OCI-LY7 (cell line): ENCODE data around the gene SH3RF3. TPM values are rescaled to one million over a fixed set of nuclear protein-coding genes. Genes with fewer than 3 reads are reported as not detected.

Experiments
- BruUV-seq: library from RNA; stranded (reverse); fragments of 400-500 nt; replicated peaks from 2 replicates; lab custom pipeline; 2021; lab: Mats Ljungman, UMichigan
- CTCF ChIA-PET: fragments of 300-600 bp; sonication (Branson Sonifier 250); formaldehyde crosslinking; loops from one replicate; lab custom pipeline; 2022; ENCODE audit warnings: antibody characterized with exemption; ENCODE audit not compliant: unreplicated experiment; lab: Charles Lee
- POLR2A ChIA-PET: fragments of 300-600 bp; sonication (Branson Sonifier 250); formaldehyde crosslinking; loops from one replicate; lab custom pipeline; 2022; ENCODE audit warnings: antibody characterized with exemption; lab: Charles Lee
- DNase-seq: peaks from one replicate; pipeline ENCODE4 v3.0.0-alpha.2; 2015; ENCODE audit warnings: low spot score
- H2AFZ ChIP-seq: fragments of 200-600 bp; sonication (generic), shearing (Covaris generic); 2 replicates; pipeline ENCODE4 v1.6.1; 2014; ENCODE audit warnings: mild to moderate bottlenecking, antibody characterized with exemption, low read length, moderate library complexity
- H3K27ac ChIP-seq: fragments of 200-600 bp; sonication (generic); 2 replicates; pipeline ENCODE4 v1.5.1; 2014; ENCODE audit warnings: mixed run types, low read depth, mild to moderate bottlenecking, moderate library complexity, low read length, inconsistent platforms; ENCODE audit not compliant: poor library complexity, severe bottlenecking
- H3K36me3 ChIP-seq: fragments of 200-600 bp; sonication (generic); 2 replicates; pipeline ENCODE4 v1.6.1; 2014; ENCODE audit warnings: mild to moderate bottlenecking, antibody characterized with exemption, low read length, moderate library complexity, mixed read lengths; ENCODE audit not compliant: insufficient read depth
- H3K4me1 ChIP-seq: fragments of 200-600 bp; sonication (generic); 2 replicates; pipeline ENCODE4 v1.5.1; 2014; ENCODE audit warnings: mild to moderate bottlenecking, low read length; ENCODE audit not compliant: insufficient read depth, poor library complexity, severe bottlenecking
- H3K4me2 ChIP-seq: fragments of 200-600 bp; sonication (generic); 2 replicates; pipeline ENCODE4 v1.6.1; 2014; ENCODE audit warnings: mild to moderate bottlenecking, low read length
- H3K4me3 ChIP-seq: fragments of 200-600 bp; sonication (generic); 2 replicates; pipeline ENCODE4 v1.5.1; 2014; ENCODE audit warnings: mild to moderate bottlenecking, low read depth, low read length; ENCODE audit not compliant: poor library complexity, severe bottlenecking
- H3K79me2 ChIP-seq: fragments of 200-600 bp; sonication (generic); 2 replicates; pipeline ENCODE4 v1.6.1; 2016; ENCODE audit warnings: low read depth, mild to moderate bottlenecking, low read length, moderate library complexity, mixed read lengths; ENCODE audit not compliant: insufficient read depth
- H3K9me2 ChIP-seq: fragments of 200-600 bp; sonication (generic); 2 replicates; pipeline ENCODE4 v1.6.1; 2016; ENCODE audit warnings: mild to moderate bottlenecking, low read length, mixed read lengths; ENCODE audit not compliant: insufficient read depth
- H3K9me3 ChIP-seq: fragments of 200-600 bp; sonication (generic); 2 replicates; pipeline ENCODE4 v1.6.1; 2014; ENCODE audit warnings: mild to moderate bottlenecking, mixed run types, low read length, mixed read lengths
- H4K20me1 ChIP-seq: fragments of 200-600 bp; sonication (generic); 2 replicates; pipeline ENCODE4 v1.6.1; 2014; ENCODE audit warnings: mild to moderate bottlenecking, antibody characterized with exemption, low read length, moderate library complexity, mixed read lengths; ENCODE audit not compliant: insufficient read depth
- EZH2phosphoT487 ChIP-seq: fragments of 200-600 bp; sonication (generic); IDR thresholded peaks from 2 replicates; pipeline ENCODE4 v1.6.1; 2018; ENCODE audit warnings: low read depth, borderline replicate concordance, mild to moderate bottlenecking, mixed run types, antibody characterized with exemption, low read length, moderate library complexity, mixed read lengths
- intact Hi-C: fragments of 100-400 bp; cut with micrococcal nuclease; formaldehyde crosslinking; loops from one replicate; pipeline ENCODE4 v1.10.0; 2022; ENCODE audit not compliant: unreplicated experiment
- total RNA-seq, 2 experiments: library from RNA; depleted of rRNA in 1 of 2; stranded (reverse); fragments of >200 nt in 1 of 2; shearing (Covaris generic) in 1 of 2; gene quantifications; 2 replicates each; pipeline ENCODE4 v1.2.3, GENCODE V29; 2014 to 2022
- TF ChIP-seq, protein P1 (sequence below): fragments of 200-600 bp; sonication (generic); conservative IDR thresholded peaks from 2 replicates; pipeline ENCODE4 v1.5.1; 2014; ENCODE audit warnings: mild to moderate bottlenecking, antibody characterized with exemption, low read length, moderate library complexity, mixed read lengths

SH3RF3 gene
- total RNA-seq, 2 experiments from 2014 or later, result not detected

GRCh38 chr2:109266998-109267854, 138.2 kb downstream of the SH3RF3 start:
- Histone ChIP-seq H3K4me1 (no peaks in the 10 kb centered on the region), H3K4me3 (no peak overlapping the region), H3K79me2 (no peaks in the 10 kb centered on the region), H3K4me2 (no peak overlapping the region), H2AFZ (no peak overlapping the region), H3K27ac (no peak overlapping the region), H3K9me2 (no peaks in the 10 kb centered on the region), H3K9me3 (no peaks in the 10 kb centered on the region), H3K36me3 (no peaks in the 10 kb centered on the region), H4K20me1 (no peaks in the 10 kb centered on the region)
- no TSS peak for BruUV-seq
- ChIA-PET CTCF (no interaction called here), POLR2A (no interaction called here)
- intact Hi-C loops, result no loop called here
- no peak for DNase-seq
- no peak for TF ChIP-seq EZH2phosphoT487
- TF ChIP-seq, protein P1, sequence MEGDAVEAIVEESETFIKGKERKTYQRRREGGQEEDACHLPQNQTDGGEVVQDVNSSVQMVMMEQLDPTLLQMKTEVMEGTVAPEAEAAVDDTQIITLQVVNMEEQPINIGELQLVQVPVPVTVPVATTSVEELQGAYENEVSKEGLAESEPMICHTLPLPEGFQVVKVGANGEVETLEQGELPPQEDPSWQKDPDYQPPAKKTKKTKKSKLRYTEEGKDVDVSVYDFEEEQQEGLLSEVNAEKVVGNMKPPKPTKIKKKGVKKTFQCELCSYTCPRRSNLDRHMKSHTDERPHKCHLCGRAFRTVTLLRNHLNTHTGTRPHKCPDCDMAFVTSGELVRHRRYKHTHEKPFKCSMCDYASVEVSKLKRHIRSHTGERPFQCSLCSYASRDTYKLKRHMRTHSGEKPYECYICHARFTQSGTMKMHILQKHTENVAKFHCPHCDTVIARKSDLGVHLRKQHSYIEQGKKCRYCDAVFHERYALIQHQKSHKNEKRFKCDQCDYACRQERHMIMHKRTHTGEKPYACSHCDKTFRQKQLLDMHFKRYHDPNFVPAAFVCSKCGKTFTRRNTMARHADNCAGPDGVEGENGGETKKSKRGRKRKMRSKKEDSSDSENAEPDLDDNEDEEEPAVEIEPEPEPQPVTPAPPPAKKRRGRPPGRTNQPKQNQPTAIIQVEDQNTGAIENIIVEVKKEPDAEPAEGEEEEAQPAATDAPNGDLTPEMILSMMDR, result no peak

GRCh38 chr2:109268916-109269315, 139.9 kb downstream of the SH3RF3 start:
- Histone ChIP-seq H3K4me2 (no peak overlapping the region), H3K36me3 (no peaks in the 10 kb centered on the region), H4K20me1 (no peaks in the 10 kb centered on the region), H3K4me1 (no peaks in the 10 kb centered on the region), H3K79me2 (no peaks in the 10 kb centered on the region), H3K9me3 (no peaks in the 10 kb centered on the region), H2AFZ (no peak overlapping the region), H3K4me3 (no peak overlapping the region), H3K27ac (no peak overlapping the region), H3K9me2 (no peaks in the 10 kb centered on the region)
- BruUV-seq, result no TSS peak
- POLR2A ChIA-PET, result no interaction called here
- TF ChIP-seq, protein P1, result no peak
- TF ChIP-seq EZH2phosphoT487, result no peak
- CTCF ChIA-PET, result no interaction called here
- intact Hi-C loops, result no loop called here
- no peak for DNase-seq
